ENCODE data around the gene CTAG2. TPM values are rescaled to one million over a fixed set of nuclear protein-coding genes. Genes with fewer than 3 reads are reported as not detected.
"Not testable (repeated sequence)": the region's sequence is repeated elsewhere in the genome, so short reads cannot be mapped to it uniquely, and the experiment has no call there.

The CTAG2 gene
- total and polyA plus RNA-seq, 5 donors: not detected

DNA sequence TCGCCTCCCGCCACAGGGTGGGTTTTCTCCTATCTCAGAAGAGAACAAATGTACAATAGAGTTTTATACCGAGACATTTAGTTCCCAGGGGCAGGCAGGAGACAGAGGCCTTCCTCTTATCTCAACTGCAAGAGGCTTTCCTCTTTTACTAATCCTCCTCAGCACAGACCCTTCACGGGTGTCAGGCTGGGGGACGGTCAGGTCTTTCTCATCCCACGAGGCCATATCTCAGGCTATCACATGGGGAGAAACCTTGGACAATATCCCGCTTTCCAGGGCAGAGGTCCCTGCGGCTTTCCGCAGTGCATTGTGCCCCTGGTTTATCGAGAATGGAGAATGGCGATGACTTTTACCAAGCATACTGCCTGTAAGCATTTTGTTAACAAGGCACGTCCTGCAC lies 44.6 kb downstream of the CTAG2 start:
- WGBS: 50% methylated on average over 12 of the region's 12 CpGs
- H3K27ac ChIP-seq (ENCODE audit: low read length); H3K9me3 ChIP-seq (ENCODE audit: control insufficient read depth, low read length); H3K4me1 ChIP-seq (ENCODE audit: control insufficient read depth, insufficient read depth, low read length); DNase-seq; intact Hi-C loops (cut with DNase I); H3K4me3 ChIP-seq (ENCODE audit: low read length); H3K27me3 ChIP-seq (ENCODE audit: control insufficient read depth, insufficient read depth); ATAC-seq: not testable (repeated sequence)

DNA sequence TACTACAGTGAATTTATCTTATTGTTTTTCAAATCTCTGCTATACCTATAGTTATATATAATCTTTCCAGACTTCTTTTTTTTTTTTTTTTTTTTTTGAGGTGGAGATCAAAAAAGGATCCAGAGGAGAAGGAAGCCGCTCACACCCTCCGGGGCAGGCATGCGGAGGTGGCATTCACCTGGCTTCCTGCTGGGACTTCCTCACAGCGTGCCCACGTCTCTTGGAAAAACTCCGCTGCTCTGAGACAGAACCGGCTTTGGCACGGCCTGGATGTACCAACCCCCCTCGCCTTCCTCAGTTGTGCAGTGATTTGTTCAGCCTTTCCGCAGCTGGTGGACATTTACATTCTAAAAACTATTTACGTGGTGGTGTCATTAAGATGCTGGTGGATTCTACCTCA lies 45.4 kb downstream of the CTAG2 start:
- H3K27ac ChIP-seq (ENCODE audit: low read length); H3K4me3 ChIP-seq (ENCODE audit: low read length); H3K27me3 ChIP-seq (ENCODE audit: control insufficient read depth, insufficient read depth); intact Hi-C loops (cut with DNase I); H3K4me1 ChIP-seq (ENCODE audit: control insufficient read depth, insufficient read depth, low read length); ATAC-seq; H3K9me3 ChIP-seq (ENCODE audit: control insufficient read depth, low read length): not testable (repeated sequence)
- 84% methylated on average over 10 of the region's 11 CpGs for WGBS
- DNase-seq: peak in 1 of 3 donors; percentile 28

DNA sequence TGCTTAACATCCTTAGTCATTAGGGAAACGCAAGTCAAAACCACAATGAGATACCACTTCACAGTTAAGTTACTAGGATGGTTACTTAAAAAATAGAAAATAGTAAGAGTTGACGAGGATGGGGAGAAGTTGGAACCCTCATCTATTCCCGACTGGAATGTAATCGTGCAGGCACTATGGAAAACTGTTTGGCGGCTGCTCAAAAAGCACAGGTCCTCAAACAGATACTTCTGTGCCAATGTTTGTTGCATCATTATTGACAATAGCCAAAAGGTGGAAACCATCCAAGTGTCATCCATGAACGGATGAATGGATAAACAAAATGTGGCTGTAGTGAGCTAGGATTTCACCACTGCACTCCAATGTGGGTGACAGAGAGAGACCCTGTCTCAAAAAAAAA lies 46.0 kb downstream of the CTAG2 start:
- Histone ChIP-seq H3K27me3 (ENCODE audit: control insufficient read depth, insufficient read depth) (no peaks in the 10 kb centered on the region), H3K27ac (ENCODE audit: low read length) (no peak overlapping the region), H3K4me1 (ENCODE audit: control insufficient read depth, insufficient read depth, low read length) (no peaks in the 10 kb centered on the region), H3K4me3 (ENCODE audit: low read length) (no peak overlapping the region), H3K9me3 (ENCODE audit: control insufficient read depth, low read length) (no peaks in the 10 kb centered on the region)
- ATAC-seq (no peak), DNase-seq (no peak)
- 67% methylated on average over 6 of the region's 6 CpGs for WGBS
- intact Hi-C loops (cut with DNase I): no loop called here

GRCh38 chrX:154605566-154605965 lies 47.8 kb downstream of the CTAG2 start:
- Histone ChIP-seq H3K9me3 (ENCODE audit: control insufficient read depth, low read length) (no peaks in the 10 kb centered on the region), H3K27me3 (ENCODE audit: control insufficient read depth, insufficient read depth) (no peaks in the 10 kb centered on the region), H3K27ac (ENCODE audit: low read length) (no peak overlapping the region), H3K4me1 (ENCODE audit: control insufficient read depth, insufficient read depth, low read length) (no peaks in the 10 kb centered on the region), H3K4me3 (ENCODE audit: low read length) (no peak overlapping the region)
- 80% methylated on average over 6 of the region's 6 CpGs for WGBS
- no peak for ATAC-seq
- DNase-seq: no peak
- intact Hi-C loops (cut with DNase I): no loop called here

- intact Hi-C loops (cut with DNase I): no loop called here
- no peaks in the 10 kb centered on the region for H3K9me3 ChIP-seq (ENCODE audit: control insufficient read depth, low read length)
- ATAC-seq: peak in 1 of 2 donors; percentile 40
- H3K27me3 ChIP-seq (ENCODE audit: control insufficient read depth, insufficient read depth): no peaks in the 10 kb centered on the region
- no peak overlapping the region for H3K4me3 ChIP-seq (ENCODE audit: low read length)
- DNase-seq: no peak
- H3K27ac ChIP-seq (ENCODE audit: low read length): no peak overlapping the region
- 75% methylated on average over 13 of the region's 13 CpGs for WGBS
- no peaks in the 10 kb centered on the region for H3K4me1 ChIP-seq (ENCODE audit: control insufficient read depth, insufficient read depth, low read length)
These were observed 49.6 kb downstream of the CTAG2 start for GRCh38 chrX:154603438-154604430.

DNA sequence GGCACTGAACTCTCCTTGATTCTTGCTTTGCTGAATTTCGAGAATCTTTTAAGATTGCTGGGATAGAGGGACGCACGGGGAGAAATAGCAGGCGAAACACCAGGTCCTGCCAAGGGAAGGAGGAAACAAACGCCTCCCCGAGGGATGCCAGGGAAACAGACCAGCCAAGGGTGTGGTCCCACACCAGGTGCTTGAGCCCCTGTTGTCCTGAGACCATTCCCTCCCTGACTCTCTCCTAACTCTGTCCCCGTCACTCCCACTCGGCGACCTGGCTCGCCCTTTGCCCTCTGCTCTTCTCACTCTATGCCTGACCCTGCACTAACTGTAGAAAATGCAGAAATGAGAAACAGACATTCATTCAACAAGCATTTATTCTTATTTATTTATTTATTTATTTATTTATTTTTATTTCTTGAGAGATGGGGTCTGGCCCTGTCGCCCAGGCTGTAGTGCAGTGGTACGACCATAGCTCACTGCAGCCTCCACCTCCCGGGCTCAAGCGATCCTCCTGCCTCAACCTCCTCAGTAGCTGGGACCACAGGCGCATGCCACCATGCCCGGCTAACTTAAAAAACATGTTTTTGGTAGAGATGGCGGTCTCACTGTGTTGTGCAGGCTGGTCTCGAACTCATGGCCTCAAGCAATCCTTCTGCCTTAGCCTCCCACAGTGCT lies 50.5 kb downstream of the CTAG2 start:
- H3K4me3 ChIP-seq (ENCODE audit: low read length): no peak overlapping the region
- no peaks in the 10 kb centered on the region for H3K9me3 ChIP-seq (ENCODE audit: control insufficient read depth, low read length)
- no peak for DNase-seq
- ATAC-seq: no peak
- WGBS: 89% methylated on average over 18 of the region's 18 CpGs
- no peaks in the 10 kb centered on the region for H3K4me1 ChIP-seq (ENCODE audit: control insufficient read depth, insufficient read depth, low read length)
- H3K27ac ChIP-seq (ENCODE audit: low read length): no peak overlapping the region
- intact Hi-C loops (cut with DNase I): no loop called here
- no peaks in the 10 kb centered on the region for H3K27me3 ChIP-seq (ENCODE audit: control insufficient read depth, insufficient read depth)

- H3K27ac ChIP-seq (ENCODE audit: low read length): no peak overlapping the region
- ATAC-seq (no peak), DNase-seq (peak in 1 of 3 donors; percentile 24)
- intact Hi-C loops (cut with DNase I): no loop called here
- no peaks in the 10 kb centered on the region for H3K9me3 ChIP-seq (ENCODE audit: control insufficient read depth, low read length)
- no peak overlapping the region for H3K4me3 ChIP-seq (ENCODE audit: low read length)
- H3K4me1 ChIP-seq (ENCODE audit: control insufficient read depth, insufficient read depth, low read length): no peaks in the 10 kb centered on the region
- WGBS: 69% methylated on average over 13 of the region's 13 CpGs
- H3K27me3 ChIP-seq (ENCODE audit: control insufficient read depth, insufficient read depth): no peaks in the 10 kb centered on the region
These were observed 51.2 kb downstream of the CTAG2 start for GRCh38 chrX:154602226-154602625.

Other genes with a start within 250 kb of the CTAG2 start
- gene DNASE1L1, start 244.3 kb downstream of the CTAG2 start, total RNA-seq: 10 to 100 TPM; 47.3 to 52.6 (median 51.2) TPM
- 60.5 TPM for gene DNASE1L1, start 244.3 kb downstream of the CTAG2 start, polyA plus RNA-seq
- 10 to 100 TPM; 38.0 to 45.0 (median 39.0) TPM for gene TAFAZZIN, start 242.0 kb downstream of the CTAG2 start, total RNA-seq
- gene TAFAZZIN, start 242.0 kb downstream of the CTAG2 start, polyA plus RNA-seq: 43.9 TPM
- gene ATP6AP1, start 224.9 kb downstream of the CTAG2 start, total RNA-seq: 10 to 100 TPM; 73.7 to 83.8 (median 77.4) TPM
- 63.1 TPM for gene ATP6AP1, start 224.9 kb downstream of the CTAG2 start, polyA plus RNA-seq
- gene GDI1, start 216.4 kb downstream of the CTAG2 start, total RNA-seq: 10 to 100 TPM; 82.7 to 99.3 (median 96.9) TPM
- 102 TPM for gene GDI1, start 216.4 kb downstream of the CTAG2 start, polyA plus RNA-seq
- gene FAM50A, start 209.4 kb downstream of the CTAG2 start, total RNA-seq: 10 to 100 TPM; 48.6 to 54.0 (median 53.0) TPM
- 88.7 TPM for gene FAM50A, start 209.4 kb downstream of the CTAG2 start, polyA plus RNA-seq
- 10 to 100 TPM; 26.5 to 34.0 (median 29.6) TPM for gene PLXNA3, start 195.3 kb downstream of the CTAG2 start, total RNA-seq
- 12.2 TPM for gene PLXNA3, start 195.3 kb downstream of the CTAG2 start, polyA plus RNA-seq
- 10 to 100 TPM; 16.3 to 22.0 (median 19.5) TPM for gene LAGE3, start 174.3 kb downstream of the CTAG2 start, total RNA-seq
- 25.8 TPM for gene LAGE3, start 174.3 kb downstream of the CTAG2 start, polyA plus RNA-seq
- gene UBL4A, start 167.0 kb downstream of the CTAG2 start, total RNA-seq: 10 to 100 TPM; 51.1 to 62.1 (median 60.3) TPM
- gene UBL4A, start 167.0 kb downstream of the CTAG2 start, polyA plus RNA-seq: 43.6 TPM
- 10 to 100 TPM; 14.4 to 18.9 (median 15.5) TPM for gene SLC10A3, start 162.9 kb downstream of the CTAG2 start, total RNA-seq
- 17.3 TPM for gene SLC10A3, start 162.9 kb downstream of the CTAG2 start, polyA plus RNA-seq
- 10 to 100 TPM; 55.4 to 60.8 (median 58.9) TPM for gene FAM3A, start 137.3 kb downstream of the CTAG2 start, total RNA-seq
- 68.6 TPM for gene FAM3A, start 137.3 kb downstream of the CTAG2 start, polyA plus RNA-seq
- gene G6PD, start 106.7 kb downstream of the CTAG2 start, total RNA-seq: 10 to 100 TPM; 16.6 to 26.4 (median 23.5) TPM
- 13.2 TPM for gene G6PD, start 106.7 kb downstream of the CTAG2 start, polyA plus RNA-seq
- gene IKBKG, start 106.0 kb downstream of the CTAG2 start, total RNA-seq: 10 to 100 TPM; 17.7 to 21.8 (median 19.1) TPM
- gene IKBKG, start 106.0 kb downstream of the CTAG2 start, polyA plus RNA-seq: 17.2 TPM
- not detected for gene CTAG1A, start 68.4 kb downstream of the CTAG2 start, total RNA-seq
- not detected for gene CTAG1A, start 68.4 kb downstream of the CTAG2 start, polyA plus RNA-seq
- gene CTAG1B, start 34.3 kb downstream of the CTAG2 start, total RNA-seq: not detected
- not detected for gene CTAG1B, start 34.3 kb downstream of the CTAG2 start, polyA plus RNA-seq
- gene GAB3, start 97.5 kb upstream of the CTAG2 start, total RNA-seq: 10 to 100 TPM in 3 of 4 donors, 1 to 10 TPM in 1; 7.8 to 14.4 (median 11.4) TPM
- gene GAB3, start 97.5 kb upstream of the CTAG2 start, polyA plus RNA-seq: 4.7 TPM
- gene DKC1, start 109.3 kb upstream of the CTAG2 start, total RNA-seq: 10 to 100 TPM; 18.7 to 27.0 (median 21.4) TPM
- gene DKC1, start 109.3 kb upstream of the CTAG2 start, polyA plus RNA-seq: 14.0 TPM
- gene MPP1, start 151.9 kb upstream of the CTAG2 start, total RNA-seq: 10 to 100 TPM; 25.3 to 42.7 (median 35.8) TPM
- 20.4 TPM for gene MPP1, start 151.9 kb upstream of the CTAG2 start, polyA plus RNA-seq
- gene SMIM9, start 181.1 kb upstream of the CTAG2 start, total RNA-seq: not detected
- gene SMIM9, start 181.1 kb upstream of the CTAG2 start, polyA plus RNA-seq: not detected
- gene F8A1, start 232.8 kb upstream of the CTAG2 start, total RNA-seq: 10 to 100 TPM; 12.9 to 33.4 (median 20.8) TPM
- gene F8A1, start 232.8 kb upstream of the CTAG2 start, polyA plus RNA-seq: 25.3 TPM